HL-60 (cell line): ENCODE results near the gene NBPF1.

Experiments
- CTCF ChIP-seq: IDR thresholded peaks from one replicate; pipeline ENCODE4 v1.5.1; 2011; ENCODE audit warnings: low read length, control low read depth, inconsistent platforms; ENCODE audit not compliant: insufficient read depth
- POLR2AphosphoS5 ChIP-seq: IDR thresholded peaks from 2 replicates; pipeline ENCODE4 v1.6.1; 2012; ENCODE audit warnings: low read depth
- SPI1 ChIP-seq: IDR thresholded peaks from 2 replicates; pipeline ENCODE4 v1.6.1; 2012; ENCODE audit warnings: low read depth, mild to moderate bottlenecking, borderline replicate concordance

- TF ChIP-seq CTCF, result no peak
- no peak for TF ChIP-seq POLR2AphosphoS5
- TF ChIP-seq SPI1, result no peak
Measured at GRCh38 chr1:16615253-16616252, 2.2 kb upstream of the NBPF1 start.
